Stimulated activated CD8-positive, alpha-beta memory T cell treated with anti-CD3 and anti-CD28 coated beads, Interleukin-2, amount 100 ng/mL, for 1 hour (primary cell): ENCODE results near the gene CPD.

Source experiments
- DNase-seq, 2 donors: peaks; one replicate each; pipeline ENCODE4 v3.0.0-alpha.2; 2020; ENCODE audit warnings: low read depth in 2 of 2

Gene CPD

GRCh38 chr17:30354701-30355100, 24.0 kb upstream of the CPD start:
- no peak for DNase-seq

DNA sequence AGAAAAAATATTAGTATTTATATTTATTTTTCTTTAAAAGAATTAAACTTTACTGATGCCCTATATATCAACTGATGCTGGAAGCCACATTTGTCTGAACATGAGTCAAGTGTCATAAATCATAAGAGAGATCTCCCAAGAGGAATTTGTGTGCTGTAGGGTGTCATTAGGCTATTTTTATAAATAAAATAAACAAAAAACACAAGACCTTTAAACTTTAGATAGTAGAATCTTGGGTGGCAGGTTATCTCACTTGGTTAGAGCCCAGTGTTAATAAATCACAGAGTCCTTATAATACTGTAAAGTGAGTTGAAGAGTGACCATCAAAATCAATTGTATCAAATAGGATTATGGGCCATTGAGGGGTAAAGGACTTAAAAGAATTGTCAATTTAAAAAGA, 21.3 kb upstream of the CPD start:
- DNase-seq, result no peak

DNA sequence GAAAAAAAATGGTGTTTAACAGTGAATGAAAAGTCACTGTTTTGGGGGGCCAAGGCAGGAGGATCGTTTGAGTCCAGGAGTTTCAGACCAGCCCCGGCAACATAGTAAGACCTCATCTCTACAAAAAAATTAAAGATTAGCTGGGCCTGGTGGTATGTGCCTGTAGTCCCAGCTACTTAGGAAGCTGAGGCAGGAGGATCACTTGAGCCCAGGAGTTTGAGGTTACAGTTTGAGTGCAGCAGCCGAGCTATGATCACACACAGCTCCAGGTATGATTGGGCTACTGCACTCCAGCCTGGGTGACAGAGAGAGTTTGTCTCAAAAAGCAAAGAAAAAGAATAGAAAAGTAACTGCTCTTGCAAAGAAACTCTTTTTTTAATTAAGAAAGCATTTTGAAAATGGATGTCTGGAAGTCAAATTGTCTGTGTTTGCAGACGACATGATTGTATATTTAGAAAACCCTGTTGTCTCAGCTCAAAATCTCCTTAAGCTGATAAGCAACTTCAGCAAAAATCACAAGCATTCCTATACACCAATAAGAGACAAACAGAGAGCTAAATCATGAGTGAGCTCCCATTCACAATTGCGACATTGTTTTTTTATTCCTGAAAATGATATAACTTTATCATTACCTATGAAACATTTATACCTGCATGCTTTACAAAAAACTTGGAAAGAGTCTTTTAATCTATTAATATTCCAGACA, 20.5 kb upstream of the CPD start:
- no peak for DNase-seq

GRCh38 chr17:30360086-30360808, 18.5 kb upstream of the CPD start:
- no peak for DNase-seq

GRCh38 chr17:30361766-30362279, 16.9 kb upstream of the CPD start:
- DNase-seq, result no peak

DNA sequence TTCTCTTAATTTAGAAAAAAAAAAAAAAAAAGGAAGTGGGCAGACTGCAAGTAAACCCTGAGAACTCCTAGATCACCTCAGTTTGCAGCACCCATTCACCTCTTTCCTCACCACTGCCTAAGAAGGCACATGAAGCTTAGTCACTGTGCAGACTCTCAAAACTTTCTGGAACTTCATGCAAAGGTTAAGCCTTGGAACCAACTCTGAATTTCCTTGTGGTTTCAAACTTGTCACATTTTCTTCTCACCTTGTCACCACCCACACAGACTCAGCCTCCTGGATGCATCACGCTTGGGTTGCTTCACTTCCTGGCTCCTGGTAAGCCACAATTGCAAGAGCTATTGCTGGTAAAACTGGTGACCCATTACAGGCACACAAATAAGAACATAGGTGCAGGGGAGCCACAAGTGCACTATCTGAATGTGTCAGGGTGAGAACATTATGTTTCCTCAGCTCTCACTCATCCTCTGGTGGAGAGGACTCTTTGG, 15.0 kb upstream of the CPD start:
- DNase-seq, result peak; percentile 41 to 54

DNA sequence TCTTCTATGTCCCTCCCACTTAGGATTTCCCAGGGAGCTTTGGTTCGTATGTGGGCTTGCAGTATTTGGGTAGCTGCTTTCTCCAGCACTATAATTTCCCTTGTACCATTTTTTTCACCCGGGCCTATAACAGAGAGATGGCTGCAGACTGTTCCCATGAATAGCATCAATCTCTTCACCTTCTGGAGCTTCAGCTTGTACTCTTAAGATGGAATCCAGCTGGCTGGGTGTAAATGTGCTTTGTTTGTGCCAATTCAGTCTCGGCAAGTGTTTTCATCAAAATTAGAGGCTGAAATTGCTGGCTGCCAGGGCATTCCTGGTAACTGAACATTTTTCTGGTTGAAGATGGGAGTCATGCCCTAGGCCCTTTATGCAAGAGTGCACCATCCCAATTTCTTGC, 12.2 kb upstream of the CPD start:
- DNase-seq, result no peak

DNA sequence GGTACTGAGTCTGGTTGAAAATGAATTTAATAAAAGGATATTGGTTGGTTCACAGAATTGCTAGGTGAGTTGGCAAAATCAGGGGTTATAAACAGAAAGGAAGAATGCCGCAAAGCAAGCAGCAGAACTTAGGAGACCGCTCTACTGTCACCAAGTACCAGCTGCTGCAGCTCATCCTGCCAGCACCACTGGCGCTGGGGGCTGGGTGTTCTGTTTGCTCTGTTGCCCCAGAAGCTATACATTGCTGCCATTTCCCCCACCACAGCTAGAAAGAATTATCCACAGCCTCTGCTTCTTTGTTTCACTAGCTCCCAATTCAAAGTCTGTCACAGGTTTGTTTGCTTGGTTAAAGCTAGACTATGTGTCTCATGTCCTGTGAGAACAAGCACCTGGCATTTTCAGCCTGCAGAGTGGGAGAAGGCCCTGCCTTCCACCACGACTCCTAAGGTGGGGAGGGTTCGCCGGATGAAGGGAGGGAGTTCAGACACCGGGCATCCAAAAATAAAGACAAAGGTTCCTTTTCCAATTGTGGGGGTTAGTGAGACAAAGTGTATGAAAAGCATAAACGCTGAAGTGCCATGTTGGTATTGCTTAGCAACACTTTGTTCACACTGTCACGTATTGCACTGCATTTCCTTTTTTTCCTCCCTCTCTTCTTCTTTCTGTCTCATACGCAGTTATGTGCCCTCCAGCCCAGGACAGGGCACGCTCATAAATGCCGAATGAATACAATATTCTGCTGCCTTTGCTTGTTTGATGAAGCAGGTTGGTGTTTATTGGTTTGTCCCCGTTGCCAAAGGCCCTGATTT, 9.6 kb upstream of the CPD start:
- DNase-seq, result no peak

GRCh38 chr17:30369995-30370394, 8.7 kb upstream of the CPD start:
- DNase-seq, result no peak

- no peak for DNase-seq
Observed at GRCh38 chr17:30372755-30373154, 6.0 kb upstream of the CPD start.

- no peak for DNase-seq
Observed at GRCh38 chr17:30375661-30376060, 3.1 kb upstream of the CPD start.

- DNase-seq, result no peak
Observed at GRCh38 chr17:30376621-30377452, 1.9 kb upstream of the CPD start.

GRCh38 chr17:30377574-30378240, 1.0 kb upstream of the CPD start:
- no peak for DNase-seq

- peak in 1 of 2 donors; percentile 37 for DNase-seq
Observed at GRCh38 chr17:30378241-30378824, 394 bp upstream of the CPD start.

DNA sequence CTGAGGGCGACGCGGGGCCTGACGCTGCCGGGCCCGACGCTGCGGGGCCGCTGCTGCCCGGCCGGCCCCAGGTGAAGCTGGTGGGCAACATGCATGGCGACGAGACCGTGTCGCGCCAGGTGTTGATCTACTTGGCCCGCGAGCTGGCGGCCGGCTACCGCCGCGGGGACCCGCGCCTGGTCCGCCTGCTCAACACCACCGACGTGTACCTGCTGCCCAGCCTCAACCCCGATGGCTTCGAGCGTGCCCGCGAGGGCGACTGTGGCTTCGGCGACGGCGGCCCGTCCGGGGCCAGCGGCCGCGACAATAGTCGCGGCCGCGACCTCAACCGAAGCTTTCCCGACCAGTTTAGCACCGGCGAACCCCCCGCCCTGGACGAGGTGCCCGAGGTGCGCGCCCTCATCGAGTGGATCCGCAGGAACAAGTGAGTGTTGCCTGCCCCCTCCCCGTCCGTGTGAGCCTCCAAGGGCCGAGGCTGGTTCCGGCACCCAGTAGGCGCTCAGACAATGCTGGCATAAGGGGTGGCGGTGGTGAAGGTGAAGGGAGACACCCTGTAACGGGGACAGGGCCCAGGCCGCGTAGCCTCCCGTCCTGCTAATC, 676 bp downstream of the CPD start:
- DNase-seq, result no peak

GRCh38 chr17:30379903-30380381, 1.2 kb downstream of the CPD start:
- no peak for DNase-seq

DNA sequence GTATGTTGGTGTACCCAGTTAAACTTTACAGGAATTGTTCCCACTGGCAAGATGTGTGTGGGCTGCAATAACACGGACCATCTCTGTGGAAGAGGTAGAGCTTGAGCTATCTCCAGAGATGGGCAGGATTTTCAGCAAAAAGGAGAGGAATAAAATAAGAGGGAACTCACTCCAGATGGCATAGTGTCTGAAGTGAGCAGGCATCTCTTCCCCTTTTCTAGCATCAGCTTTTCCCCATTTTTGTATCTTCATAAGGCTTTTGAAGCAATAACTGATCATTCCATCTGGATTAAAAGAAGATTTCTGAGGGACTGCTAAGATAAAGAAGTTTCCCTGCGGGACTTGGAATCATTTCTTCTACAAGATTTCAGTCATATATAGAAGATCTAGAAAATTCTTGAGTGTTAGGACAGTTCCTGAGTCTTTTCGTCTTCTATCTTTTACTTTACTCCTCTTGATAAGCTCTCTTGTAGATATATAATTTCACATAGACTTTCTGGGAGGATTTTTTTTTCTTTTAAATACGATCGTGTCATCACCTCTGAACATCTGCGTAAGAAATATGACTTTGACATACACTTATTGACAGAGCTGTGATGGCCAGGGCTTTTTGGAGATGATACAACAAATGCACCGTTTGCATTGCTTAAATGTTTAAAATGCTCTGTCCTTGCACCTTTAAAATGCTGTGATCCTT, 2.1 kb downstream of the CPD start:
- no peak for DNase-seq

- DNase-seq, result no peak
Observed at GRCh38 chr17:30381340-30381659, 2.6 kb downstream of the CPD start.

DNA sequence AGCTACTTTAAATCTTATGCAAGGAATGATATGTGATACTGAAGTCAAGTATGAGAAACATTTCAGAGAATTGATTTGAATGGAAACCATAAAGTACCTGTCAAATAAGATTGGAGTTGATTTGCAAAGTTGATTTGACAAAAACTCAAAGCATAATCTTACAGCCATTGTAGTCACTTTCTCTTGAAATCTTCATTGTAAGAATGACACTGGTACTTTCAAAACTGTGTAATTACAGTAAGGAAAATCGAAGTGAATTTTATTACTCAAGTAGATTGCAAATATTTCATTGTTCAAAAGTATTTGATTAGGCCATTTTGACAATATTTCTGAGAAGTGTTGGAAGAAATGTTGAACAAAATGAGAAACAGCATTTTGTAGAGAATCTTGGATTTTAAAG, 3.6 kb downstream of the CPD start:
- DNase-seq, result no peak
